HG03558 (cell line): ENCODE data around the gene KCNE2.

Source experiments
- ATAC-seq: cut with Tn5 transposase; IDR thresholded peaks from one replicate; pipeline ENCODE4 v1.9.1; 2021; ENCODE audit warnings: moderate number of reproducible peaks; ENCODE audit not compliant: unreplicated experiment; ENCODE audit errors: extremely low read depth

The KCNE2 gene, protein sequence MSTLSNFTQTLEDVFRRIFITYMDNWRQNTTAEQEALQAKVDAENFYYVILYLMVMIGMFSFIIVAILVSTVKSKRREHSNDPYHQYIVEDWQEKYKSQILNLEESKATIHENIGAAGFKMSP

DNA sequence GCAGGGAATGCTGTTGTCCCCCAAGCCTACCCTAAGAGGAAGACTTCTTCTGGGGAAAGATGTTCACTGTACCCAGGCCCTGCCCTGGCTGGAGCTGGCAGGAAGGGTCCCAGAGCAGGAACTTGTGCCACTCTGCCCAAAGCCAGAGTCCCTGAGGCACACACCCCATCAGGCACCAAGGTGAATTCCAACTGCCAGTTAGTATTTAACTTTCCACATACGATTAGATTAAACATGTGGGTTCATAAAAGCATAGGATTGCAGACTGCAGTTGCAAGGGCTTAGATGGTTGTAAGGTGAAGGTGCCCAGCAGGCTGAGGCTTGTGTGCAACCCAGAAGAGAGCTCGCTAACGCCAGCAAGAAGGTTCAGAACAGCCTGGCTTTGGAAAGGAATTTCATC, at the start of gene KCNE2:
KCNE2 (plus strand) TSS at position 274 of the 400 bp plus-strand sequence. CDS start 6,473 bp downstream, outside the sequence.
- ATAC-seq = no peak

DNA sequence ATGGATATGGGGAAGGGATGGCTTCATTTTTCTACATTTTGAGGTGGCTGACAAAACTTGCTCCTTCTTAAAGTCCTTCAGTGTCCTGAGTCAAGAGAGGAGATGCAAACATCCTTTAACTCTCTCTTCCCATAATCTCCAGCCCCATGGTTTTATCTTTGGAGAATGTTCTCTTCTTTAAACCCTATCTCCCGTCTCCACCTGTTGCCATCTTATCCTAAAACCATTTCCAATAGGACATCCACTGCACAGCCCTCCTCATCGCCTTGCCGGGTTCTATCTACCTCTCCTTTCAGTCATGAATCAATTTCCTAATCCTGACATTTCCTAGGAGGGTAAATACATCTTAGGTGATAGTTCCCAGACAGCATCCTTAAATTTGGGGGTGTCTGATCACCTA, 44.2 kb upstream of the KCNE2 start:
- no peak for ATAC-seq

DNA sequence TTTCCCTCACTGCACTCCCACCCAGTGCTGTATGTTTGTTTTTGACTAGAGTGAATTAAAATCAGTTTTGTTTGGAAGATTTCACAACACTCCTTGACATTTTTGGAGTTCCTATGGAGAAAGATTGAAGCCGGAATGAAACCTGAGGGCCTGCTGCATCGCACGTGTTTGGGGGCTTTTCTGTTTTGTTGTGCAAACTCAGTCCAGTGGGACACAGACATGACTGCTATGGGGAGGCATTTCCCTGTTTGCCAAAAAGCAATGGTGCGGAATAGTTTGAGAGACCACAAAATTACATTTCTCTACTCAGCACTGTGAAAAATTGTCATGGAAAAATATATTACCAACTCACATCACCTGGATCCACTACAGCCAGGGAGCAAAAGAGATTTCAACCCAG, 43.8 kb upstream of the KCNE2 start:
- no peak for ATAC-seq

DNA sequence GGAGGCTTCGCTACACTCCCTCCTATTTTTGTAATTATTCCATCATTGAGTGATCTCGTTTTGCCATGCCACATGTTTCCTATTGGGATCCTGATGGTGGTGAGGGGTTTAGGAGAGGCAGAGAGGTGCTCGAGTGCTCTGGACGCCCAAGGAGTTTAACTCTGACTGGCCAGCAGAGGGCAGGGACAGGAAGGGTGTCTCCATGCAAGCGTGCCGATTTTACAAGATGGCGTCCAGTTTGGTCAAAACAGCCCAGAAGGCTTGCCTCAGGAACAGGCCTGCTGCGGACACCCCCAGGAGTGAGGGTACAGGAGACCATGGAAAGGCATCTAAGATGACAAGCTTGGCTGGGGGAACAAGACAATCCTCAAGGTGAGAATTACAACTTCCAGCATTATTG, 33.8 kb upstream of the KCNE2 start:
- no peak for ATAC-seq

DNA sequence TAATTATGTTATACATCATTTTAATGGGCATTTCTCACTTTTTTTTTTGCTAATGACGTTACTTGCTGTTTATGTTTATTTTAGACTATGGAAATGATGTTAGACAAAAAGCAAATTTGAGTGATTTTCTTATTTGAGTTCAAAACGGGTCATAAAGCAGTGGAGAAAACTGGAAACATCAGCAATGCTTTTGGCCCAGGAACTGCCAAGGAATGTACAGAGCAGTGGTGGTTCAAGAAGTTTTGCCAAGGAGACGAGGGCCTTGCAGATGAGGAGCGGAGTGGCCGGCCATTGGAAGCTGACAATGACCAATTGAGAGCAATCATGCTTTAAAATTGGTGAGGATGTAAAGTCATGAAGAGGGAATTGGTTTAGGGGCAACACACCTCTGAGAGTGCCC, 32.1 kb upstream of the KCNE2 start:
- ATAC-seq = no peak

DNA sequence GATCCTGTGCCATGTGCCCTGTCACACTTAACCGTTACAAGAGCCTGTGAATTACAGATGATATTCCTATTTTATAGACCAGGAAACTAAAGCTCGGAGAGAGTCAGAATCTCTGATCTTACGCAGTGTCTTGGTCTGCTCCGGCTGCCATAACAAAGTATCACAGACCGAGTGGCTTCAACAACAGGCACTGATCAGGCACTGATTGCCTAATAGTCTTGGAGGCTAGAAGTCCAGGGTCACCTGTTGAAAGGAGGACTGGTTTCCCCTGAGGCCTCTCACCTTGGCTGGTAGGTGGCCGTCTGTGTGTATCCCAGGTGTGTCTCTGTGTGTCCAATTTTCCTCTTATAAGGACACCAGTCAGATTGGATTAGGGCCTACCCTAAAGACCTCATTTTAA, 31.5 kb upstream of the KCNE2 start:
- no peak for ATAC-seq

DNA sequence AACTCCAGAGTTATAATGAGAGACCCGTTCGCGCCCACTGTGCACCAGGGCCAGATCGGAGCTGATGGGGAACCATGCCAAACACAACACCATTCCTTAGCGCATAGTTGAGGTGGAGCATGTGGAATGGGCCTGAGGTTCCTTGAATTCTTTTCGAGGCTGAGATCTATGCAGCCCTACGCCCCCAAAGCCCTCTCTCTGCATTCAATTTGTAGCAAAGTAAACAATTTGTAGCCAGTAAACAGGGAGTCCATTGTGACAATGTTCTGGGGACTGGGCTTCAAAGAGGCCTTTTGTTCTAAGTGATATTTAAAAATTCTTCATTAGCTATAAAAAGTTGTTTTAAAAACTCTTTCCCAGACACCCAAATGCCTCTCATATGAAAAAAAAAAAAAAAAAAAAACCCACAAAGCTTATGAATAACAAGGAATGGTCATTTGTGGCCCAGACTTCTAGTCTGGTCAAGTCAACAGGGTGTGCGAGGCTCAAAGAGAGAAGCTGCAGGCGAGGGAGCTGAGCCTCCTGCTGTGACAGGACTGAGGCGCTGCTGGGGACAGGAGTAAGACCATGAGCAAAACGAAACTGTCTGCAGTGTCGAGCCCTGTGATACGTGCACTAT, 30.6 kb upstream of the KCNE2 start:
- ATAC-seq = no peak

DNA sequence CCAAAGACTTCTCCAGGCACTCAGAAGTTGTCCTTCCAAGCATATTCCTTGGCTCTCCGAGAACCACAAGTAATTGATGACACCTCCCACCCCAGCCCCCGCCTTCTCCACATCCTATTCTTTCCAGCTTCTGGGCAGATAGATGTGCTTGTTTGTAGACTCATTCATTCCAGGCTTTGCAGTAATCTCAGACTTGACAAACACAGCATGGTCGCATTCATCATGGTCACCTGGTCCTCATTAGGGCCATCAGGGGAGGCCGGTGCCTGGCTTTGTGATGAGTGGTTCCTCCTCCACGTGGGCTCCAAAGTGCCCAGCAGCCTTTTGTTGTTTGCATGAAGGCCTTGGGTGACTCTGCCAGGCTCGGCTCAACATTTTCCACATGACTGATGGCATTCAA, 28.5 kb upstream of the KCNE2 start:
- no peak for ATAC-seq

DNA sequence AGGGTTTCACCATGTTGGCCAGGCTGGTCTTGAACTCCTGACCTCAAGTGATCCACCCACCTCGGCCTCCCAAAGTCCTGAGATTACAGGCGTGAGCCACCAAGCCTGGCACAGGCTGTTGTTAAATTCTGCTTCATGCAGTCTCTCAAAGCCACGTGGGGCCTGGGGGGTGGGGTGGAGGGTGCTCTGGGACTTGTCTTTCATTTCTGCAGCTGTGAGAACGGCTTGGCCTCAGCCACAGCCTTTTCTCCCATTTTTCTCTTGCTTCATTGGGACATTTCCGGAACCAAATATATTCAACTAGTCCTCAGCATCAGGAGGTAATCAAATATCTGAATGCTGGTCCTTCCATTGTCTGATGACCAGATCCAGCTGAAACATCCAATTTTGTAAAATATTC, 27.6 kb upstream of the KCNE2 start:
- ATAC-seq = no peak

DNA sequence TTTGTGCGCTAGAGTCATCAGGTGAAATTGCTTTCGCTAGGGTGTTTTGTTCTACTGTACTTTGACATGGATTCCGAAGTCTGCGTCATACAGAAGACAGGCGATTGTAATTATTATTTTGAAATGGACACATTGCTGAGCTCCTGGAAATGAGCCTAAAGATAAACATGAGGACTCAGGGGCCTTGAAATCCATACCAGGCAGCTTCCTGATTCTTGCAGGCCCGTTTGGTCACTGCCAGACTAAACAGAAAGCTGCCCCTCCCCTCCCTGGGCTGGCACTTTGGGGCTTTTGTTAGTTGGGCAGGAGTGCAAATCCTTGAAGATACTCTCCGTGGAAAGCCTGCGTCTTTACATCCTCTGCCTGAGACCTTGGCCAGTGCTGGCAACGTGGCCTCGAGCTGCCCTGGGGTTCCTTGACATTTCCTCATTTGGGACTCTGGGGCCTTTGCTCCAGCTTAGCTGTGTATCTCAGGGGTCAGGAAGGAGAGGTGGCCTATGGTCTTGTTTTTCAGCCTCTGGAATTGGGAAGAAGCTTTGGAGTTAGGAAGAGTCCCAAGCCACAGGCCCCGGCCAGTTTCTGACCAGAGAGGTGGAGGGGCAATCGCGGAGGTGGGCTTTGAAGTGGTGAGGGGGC, 26.9 kb upstream of the KCNE2 start:
- ATAC-seq = no peak

DNA sequence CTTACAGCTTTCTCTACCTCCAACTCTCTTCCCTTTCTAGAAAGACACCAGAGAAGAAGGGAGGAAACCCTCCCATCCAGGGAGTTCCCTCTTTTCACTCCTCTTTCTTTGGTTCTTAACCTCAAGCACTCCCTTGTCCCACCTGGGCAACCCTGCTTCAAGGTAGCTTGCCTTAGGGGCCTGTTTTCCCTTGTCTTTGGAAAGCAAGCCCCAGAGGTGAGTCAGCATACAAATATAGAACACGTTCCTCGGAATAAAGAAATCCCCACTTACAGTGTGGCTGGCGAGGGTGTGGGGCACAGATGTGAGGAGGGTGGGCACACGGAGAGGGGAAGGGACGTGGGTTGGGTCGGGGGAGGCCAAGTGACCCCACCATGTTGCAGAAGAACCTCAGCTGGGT, 26.1 kb upstream of the KCNE2 start:
- ATAC-seq = no peak

DNA sequence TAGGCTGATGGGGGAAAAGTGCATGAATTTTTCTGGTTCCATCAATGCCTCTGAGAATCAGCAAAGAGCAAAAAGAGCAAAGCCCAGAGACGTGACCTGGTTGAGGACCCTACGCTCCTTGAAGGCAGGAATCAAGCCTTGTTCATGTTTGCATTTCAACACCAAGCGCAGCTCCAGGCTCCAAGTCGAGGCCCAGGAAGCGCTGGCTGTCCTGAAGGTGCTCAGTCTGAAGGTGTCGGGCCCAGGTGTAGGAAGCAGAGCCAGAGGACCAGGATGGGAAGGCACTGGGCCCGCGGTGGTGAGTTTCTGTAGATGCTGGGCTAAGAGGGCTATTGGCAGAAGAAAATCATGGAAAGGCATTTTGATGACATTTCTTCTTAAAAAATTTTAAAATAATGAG, 25.6 kb upstream of the KCNE2 start:
- ATAC-seq = no peak

DNA sequence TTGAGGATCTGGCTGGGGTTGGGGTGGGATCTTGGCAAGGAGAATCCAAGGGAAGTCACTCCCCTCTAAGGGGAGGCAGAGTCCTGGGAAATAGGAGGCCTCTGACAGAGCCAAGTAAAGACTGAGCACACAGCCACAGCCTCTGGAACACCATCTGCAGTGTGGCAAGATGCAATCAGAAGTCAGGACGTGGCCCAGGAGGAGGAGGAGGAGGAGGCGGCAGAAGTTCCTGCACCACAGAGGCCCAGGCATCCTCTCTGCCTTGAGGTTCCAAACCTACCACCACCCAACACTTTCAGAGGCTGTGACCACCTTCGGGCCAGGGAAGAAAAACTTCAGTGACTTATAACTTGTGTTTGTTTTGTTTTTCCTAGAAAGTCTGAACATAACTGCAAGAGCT, 23.7 kb upstream of the KCNE2 start:
- ATAC-seq = no peak

DNA sequence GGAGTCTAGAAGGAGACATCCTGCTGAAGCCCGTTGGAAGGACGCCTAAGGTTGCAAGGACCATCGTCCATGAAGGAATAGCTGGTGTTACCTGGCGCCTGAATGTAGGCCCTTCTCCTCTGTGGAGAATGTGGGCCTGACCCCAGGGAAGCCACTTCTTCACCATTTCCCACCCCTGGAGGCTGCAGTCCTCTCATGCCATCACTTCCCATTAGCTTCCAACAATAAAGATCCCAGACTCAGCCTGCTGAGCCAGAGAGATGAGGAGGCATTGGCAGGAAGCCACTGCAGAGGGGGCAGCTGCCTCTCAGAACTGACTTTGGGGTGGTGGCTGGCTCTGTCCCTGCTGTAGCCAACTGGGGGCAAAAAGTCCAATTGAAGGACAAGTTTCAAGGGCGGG, 21.3 kb upstream of the KCNE2 start:
- ATAC-seq = no peak

DNA sequence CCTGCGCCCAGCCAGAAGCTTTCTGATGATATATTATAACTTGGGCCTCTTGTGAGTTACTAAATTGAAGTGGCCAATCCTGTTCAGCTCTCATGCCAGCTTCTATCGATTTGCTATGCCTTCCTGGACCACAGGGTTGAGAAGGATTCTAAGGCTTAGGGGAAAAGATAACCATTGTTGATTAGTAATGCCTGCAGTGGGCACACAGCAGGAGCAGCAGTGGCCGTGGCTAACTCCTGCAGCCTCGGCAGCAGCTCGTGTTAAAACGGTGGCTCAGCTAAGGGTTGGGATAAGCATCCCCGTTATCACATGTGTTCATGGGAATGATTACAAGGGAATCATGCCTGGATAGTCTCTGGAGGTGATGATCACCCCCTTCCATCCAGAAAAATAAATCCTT, 20.5 kb upstream of the KCNE2 start:
- ATAC-seq = no peak

DNA sequence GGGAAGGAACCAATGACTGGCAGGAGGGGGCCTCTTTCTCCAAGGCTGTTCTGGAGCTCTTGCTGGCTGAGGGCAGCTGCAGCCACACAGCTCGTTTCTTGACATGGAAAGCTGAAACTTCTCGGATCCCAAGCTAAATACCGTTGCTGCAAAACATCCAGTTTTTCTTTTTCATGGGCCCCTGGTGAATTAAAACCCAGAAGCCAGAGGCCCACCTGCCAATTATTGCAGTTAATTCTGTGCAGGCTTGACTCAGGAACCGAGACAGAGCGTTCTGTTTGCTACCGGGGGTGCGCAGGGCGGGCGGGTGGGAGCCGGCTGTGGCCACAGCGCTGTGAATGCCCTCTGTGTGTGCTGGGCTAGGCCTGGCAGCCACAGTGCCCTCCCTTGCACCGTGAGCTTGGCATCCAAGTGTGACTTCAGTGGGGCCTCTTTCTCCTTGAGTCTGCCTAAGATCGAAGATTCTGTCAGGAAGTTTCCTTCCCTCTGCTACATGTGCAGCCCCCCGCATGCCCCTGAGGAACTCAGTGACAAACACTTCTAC, 19.9 kb upstream of the KCNE2 start:
- ATAC-seq = no peak

DNA sequence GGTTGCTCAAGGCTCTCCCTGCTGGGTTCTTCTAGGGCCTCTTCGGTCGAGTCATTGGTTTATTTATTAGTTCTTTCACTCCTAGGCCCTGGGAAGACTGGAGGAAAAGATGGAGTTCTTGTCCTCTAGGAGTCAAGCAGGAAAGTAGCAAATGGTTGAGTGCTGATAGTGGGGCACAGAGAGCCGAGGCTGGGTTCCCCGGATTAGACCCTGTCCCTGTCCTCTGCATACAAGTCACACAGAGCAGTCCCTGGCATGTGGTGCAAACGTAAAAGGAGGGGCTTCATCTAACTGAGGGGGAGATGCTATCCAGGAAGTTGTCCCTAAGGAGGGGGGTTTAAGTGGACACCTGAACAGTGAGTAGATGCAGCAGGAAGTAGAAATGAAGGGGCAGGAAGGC, 19.2 kb upstream of the KCNE2 start:
- ATAC-seq = no peak

DNA sequence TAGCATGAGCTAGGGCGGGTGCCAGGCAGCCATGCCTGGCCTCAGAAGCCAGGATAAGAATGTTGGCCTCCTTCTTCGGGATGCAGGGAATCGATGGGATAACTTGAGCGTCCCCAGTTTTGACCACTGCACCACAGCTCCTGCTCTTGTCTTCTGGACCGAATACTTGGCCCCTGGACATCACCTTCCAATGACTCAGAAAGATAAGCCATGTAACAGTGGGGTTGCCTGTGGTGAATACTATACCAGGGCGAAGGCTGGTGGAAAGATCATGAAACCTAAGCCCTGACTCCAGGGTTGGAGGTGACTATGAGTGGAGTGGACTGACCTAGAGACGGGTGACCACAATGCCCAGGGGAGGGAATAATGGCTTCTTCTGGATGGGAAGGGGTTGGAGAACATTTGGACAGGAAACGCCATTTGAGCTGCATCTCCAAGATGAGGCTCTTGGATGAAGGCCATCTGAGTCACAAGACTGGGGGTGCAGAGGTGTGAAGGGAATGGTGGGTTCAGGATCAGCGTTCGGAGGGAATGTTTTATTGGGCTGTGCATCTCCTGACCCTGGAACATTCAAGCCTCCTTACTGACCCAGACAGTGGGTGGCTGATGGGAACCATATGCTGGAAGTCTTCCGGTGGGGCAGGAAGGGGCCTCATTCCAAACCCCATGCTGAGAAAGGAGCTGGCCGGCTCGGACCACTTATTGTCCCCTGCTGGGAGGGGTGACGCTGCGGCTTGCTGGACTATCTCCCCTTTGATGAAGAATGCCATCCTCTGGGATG, 18.5 kb upstream of the KCNE2 start:
- no peak for ATAC-seq

DNA sequence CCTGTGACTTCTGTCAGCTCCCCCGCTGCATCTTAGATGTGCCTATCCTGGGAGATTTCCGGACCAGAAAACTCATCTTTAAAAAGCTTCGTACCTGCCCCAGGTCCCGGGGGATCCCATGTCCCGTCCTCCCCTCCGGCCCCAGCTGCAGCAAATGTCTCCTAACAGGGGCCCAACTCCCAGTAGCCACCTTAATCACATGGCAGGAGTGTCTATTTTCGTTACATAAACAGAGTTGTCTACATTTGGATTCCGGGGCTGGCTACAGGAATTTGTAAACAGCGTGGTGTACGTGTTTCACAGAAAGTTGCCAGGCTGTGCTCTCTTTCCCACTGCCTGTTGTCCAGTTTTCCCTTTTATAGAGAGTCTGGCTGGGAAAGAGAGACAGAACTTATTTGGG, 17.9 kb upstream of the KCNE2 start:
- ATAC-seq = no peak

DNA sequence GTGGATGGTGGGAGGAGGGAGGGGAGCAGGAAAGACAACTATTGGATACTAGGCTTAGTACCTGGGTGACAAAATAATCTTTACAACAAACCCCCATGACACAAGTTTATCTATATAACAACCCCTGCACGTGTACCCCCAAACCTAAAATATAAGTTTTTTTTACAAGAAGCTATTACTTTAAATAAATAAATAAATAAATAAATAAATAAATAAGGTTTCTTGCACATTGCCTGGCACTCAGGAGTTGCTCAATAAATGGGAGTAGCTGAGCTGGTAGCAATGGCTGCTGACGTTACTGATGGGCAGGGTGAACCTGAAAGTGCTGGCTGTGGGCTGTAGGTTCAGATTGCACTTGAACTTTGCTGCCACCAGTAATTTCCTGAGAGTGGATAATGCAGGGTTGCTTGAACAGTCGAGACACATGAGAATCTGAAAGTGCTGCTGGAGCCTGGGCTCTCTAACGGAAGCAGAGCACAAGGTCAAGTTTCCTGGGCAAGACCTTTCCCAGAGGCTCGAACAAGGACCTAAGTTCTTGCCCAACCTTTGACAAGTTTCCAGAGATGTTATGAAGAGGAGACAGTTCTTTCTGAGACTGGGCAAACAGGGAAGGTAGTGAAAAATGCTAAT, 14.8 kb upstream of the KCNE2 start:
- no peak for ATAC-seq

DNA sequence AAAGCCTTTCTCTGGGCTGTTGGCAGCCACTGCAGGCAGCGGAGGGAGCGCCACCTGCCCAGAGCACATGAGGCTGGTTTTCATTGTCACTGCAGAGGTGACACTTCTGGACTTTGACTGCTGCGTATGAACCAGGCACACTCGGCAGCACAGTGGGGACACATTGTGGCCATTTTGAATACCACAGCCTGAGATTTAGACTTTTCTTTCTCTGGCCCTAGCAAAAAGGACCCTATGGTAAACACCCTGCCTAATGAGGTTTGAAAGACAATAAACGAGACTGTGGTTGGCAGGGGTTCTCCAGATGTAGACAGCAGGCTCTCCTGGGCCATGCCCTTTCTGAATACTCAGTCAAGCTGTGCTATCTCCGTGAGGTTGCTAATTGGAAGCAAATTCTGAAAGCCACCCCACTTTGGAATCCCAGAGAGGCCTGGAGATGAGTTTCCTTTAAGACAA, 12.0 kb upstream of the KCNE2 start:
- ATAC-seq = no peak
